ENCODE data around the gene TEKT5.

DNA sequence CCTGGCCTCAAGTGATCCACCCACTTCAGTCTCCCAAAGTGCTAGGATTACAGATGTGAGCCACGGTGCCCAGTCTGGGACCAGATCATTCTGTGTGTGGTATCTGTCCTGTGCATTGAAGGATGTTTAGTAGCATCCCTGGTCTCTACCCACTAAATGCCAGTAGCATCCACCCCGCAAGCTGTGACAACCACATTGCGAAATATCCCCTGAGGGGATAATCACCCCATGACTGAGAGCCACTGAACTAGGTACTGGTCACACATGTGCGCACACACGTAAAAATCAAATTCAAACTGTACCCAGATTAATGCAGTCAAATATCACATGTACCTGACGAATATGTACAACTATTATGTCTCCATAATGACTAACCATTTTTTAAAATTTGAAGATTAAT lies 35.8 kb downstream of the TEKT5 start:
- TF ChIP-seq, protein P1, sequence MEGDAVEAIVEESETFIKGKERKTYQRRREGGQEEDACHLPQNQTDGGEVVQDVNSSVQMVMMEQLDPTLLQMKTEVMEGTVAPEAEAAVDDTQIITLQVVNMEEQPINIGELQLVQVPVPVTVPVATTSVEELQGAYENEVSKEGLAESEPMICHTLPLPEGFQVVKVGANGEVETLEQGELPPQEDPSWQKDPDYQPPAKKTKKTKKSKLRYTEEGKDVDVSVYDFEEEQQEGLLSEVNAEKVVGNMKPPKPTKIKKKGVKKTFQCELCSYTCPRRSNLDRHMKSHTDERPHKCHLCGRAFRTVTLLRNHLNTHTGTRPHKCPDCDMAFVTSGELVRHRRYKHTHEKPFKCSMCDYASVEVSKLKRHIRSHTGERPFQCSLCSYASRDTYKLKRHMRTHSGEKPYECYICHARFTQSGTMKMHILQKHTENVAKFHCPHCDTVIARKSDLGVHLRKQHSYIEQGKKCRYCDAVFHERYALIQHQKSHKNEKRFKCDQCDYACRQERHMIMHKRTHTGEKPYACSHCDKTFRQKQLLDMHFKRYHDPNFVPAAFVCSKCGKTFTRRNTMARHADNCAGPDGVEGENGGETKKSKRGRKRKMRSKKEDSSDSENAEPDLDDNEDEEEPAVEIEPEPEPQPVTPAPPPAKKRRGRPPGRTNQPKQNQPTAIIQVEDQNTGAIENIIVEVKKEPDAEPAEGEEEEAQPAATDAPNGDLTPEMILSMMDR (IDR thresholded peaks at IDR 0.05), result no peak
- no peak for TF ChIP-seq POLR2A (IDR thresholded peaks at IDR 0.05)

Measured in uterus (tissue), 2 donors.